Keratinocyte (primary cell): ENCODE data around the gene COL13A1.

Experiments
- CTCF ChIP-seq, 3 experiments: IDR thresholded peaks in 1 of 3; conservative IDR thresholded peaks in 1 of 3; optimal IDR thresholded peaks in 1 of 3; 2 replicates in 2 of 3; 3 replicates in 1 of 3; pipeline versions ENCODE3 to v1.5.1; 2011; ENCODE audit warnings: low read length in 3 of 3, mild to moderate bottlenecking in 3 of 3, moderate library complexity in 2 of 3, control low read depth in 1 of 3, inconsistent platforms in 1 of 3; ENCODE audit not compliant: insufficient read depth in 2 of 3; ENCODE audit errors: extremely low read depth in 1 of 3
- EZH2 ChIP-seq: IDR thresholded peaks from one replicate; pipeline ENCODE4 v1.6.1; 2012; ENCODE audit warnings: inconsistent platforms, mild to moderate bottlenecking, low read length, moderate library complexity

- no peak for TF ChIP-seq CTCF (optimal IDR thresholded peaks at IDR 0.05 in 1 of 3, IDR thresholded peaks at IDR 0.05 in 1 of 3, conservative IDR thresholded peaks at IDR 0.05 in 1 of 3; ENCODE audit: extremely low read depth in 1 of 3, insufficient read depth in 2 of 3, low read length in 3 of 3)
- no peak for TF ChIP-seq EZH2
These were observed 140.0 kb downstream of the COL13A1 start for GRCh38 chr10:69941730-69942129.
